ENCODE results near the gene ST6GAL1.
"Not testable (repeated sequence)": the region's sequence is repeated elsewhere in the genome, so short reads cannot be mapped to it uniquely, and the experiment has no call there.

ST6GAL1 gene

DNA sequence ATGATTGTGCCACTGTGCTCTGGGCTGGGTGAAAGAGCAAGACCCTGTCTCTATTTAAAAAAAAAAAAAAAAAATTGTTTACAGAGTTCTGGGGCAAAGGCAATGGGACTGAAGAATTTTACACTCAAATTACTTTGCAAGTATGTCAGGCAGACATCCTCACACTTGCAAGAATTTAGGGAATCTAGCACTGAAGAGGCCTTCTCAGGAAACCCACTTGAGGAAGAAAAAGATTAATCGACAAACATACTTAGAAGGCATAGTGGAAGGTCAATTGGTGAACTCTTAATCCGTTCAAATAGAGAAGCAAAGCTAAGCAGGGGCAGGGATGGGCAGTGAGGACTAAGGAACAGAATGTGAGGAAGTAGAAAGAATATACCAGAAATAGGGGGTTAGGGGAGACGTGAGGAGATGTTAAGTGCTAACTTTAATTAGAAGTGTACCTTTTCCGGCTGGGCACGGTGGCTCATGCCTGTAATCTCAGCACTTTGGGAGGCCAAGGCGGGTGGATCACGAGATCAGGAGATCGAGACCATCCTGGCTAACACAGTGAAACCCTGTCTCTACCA, 15.0 kb downstream of the ST6GAL1 start:
- no peak for DNase-seq (ENCODE audit: low spot score)

GRCh38 chr3:186946756-186947375, 16.5 kb downstream of the ST6GAL1 start:
- no peak for DNase-seq (ENCODE audit: low spot score)

GRCh38 chr3:186949281-186949982, 19.1 kb downstream of the ST6GAL1 start:
- DNase-seq (ENCODE audit: low spot score) = no peak

DNA sequence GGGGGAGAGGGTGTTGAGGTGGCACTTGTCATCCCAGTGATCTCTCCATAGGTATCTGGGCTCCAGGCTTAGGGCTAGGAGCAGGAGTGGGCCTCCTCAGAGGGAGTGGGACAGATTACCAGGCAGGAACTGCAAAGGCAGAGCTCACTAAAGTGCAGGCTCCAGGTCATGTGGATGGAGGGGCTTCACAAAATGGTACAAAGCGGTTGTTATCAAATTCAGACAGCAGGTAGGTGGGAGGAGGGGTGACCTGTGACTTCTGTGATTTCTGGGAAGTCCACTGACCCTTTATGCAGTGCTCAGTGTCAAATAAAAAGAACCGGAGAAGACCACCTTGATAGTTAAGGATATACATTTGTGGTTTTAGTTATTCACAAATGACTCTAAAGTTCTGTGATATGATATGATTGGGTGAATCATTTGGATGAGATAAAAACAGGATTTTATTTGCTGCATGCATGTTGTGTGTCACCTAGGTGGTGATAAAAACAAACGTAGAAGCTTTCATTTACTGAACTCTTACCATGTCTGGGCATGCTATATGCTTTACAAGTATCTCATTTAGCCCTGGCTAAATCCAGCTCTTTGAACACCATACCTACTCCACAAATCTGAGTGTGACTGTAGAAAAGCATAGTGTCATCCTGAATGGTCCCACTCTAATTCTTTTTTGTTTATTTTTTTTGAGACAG, 20.2 kb downstream of the ST6GAL1 start:
- no peak for DNase-seq (ENCODE audit: low spot score)

DNA sequence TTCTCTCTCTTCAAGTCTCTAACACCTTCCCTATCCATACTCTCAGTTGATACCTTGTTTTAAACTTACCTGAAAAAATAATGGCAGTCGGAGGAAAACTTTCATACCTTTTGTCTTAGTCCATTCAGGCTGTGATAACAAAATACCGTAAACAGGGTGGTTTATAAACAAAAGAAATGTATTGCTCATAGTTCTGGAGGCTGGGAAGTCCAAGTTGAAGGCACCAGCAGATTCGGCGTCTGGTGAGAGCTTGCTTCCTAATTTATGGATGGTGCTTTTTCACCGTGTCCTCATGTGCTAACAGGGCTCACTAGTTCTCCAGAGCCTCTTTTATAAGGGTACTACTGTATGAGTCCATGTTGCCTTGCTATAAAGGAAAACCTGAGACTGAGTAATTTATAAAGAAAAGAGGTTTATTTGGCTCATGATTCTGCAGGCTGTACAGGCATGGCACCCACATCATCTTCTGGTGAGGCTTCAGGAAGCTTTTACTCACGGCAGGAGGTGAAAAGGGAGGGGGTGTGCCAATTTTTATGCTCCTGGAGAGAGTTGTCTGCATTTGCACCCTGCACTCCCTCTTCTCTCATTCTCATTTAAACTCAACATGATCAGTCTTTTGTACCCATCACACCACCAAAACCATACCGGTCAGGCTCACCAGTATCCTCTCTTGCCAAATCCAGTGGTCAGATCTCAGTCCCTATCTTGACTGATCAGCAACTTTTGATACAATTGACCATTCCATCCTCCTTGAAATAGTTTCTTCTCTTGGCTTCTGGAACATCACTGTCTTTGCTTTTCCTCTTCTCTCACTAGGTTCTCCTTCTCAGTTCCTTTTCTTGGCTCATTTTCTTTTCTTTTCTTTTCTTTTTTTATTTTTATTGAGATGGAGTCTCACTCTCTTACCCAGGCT, 21.6 kb downstream of the ST6GAL1 start:
- no peak for DNase-seq (ENCODE audit: low spot score)

DNA sequence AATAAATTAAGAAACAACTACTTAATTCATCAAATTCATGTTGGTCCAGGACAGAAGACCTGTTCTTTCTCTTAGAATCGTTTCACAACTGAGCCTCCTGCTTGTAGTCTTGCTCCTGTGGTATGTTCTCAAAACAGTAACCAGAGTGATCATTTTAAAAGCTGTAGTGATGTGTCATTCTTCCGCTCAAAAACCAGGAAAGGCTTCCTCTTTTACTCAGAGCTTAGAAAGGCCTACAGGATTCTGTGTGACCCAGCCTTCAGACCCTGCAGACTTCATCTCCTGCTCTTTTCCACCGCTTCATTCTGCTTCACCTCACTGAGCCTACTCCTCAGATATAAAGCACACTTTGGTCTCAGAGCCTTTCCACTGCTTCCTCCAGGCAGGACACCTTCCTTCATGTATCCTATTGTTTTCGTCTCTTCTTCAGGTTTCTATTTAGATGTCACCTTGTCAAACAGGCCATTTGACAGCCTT, 22.7 kb downstream of the ST6GAL1 start:
- no peak for DNase-seq (ENCODE audit: low spot score)

DNA sequence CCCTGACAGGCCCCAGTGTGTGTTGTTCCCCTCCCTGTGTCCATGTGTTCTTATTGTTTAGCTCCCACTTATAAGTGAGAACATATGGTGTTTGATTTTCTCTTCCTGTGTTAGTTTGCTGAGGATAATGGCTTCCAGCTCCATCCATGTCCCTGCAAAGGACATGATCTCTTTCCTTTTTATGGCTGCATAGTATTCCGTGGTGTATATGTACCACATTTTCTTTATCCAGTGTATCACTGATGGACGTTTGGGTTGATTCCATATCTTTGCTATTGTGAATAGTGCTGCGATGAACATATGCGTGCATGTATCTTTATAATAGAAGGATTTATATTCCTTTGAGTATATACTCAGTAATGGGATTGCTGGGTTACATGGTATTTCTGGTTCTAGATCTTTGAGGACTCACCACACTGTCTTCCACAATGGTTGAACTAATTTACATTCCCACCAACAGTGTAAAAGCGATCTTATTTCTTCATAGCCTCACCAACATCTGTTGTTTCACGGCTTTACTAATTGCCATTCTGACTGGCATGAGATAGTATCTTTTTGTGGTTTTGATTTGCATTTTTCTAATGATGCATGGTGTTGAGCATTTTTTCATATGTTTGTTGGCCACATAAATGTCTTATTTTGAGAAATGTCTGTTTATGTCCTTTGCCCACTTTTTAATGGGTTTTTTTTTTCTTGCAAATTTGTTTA, 23.8 kb downstream of the ST6GAL1 start:
- not testable (repeated sequence) for DNase-seq (ENCODE audit: low spot score)

GRCh38 chr3:186955898-186956696, 25.8 kb downstream of the ST6GAL1 start:
- DNase-seq (ENCODE audit: low spot score) = no peak

DNA sequence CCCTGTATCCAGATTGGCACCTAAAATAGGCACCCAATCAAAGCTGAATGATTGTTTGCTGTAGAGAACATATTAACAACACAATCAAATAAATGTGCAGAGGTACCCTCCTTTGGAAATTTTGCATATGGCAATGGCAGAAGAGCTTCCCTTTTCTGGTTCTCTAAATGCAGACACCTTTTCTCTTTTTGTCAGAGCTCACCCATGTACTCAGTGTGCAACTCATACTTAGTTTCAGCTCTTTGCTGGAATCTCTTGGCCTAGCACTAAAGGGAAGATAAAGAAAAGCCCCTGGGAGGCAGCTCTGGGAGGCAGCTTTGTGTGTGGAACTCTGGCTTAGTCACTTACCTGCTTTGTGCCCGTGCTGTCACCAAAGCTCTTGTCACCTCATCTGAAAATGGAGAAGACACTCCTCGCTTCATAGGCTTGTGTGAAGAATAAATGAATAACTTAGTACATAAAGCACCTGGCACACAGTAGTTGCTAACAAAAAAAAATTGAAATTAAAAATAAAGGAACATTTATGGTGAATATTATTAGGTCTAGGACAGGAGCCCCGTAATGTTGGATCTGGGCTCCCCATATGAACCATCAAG, 28.8 kb downstream of the ST6GAL1 start:
- DNase-seq (ENCODE audit: low spot score) = no peak

DNA sequence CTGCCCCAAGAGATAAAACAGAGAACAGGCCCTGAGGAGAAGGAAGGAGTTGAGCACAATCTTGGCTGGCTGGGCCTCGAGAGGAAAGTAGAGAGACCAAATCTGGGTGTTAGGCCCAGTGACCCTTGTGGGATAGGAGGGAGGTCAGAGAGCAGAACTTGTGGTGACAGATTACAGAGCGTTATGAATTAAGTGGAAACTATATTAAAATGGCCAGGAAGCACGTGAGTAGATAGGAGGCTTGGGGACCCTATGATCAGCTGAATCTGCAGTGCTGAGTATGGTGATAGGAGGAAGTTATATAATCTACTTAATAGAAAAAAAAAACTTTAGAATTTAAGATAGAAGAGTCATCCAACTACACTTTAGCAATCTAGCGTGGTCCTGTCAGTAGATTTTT, 30.0 kb downstream of the ST6GAL1 start:
- DNase-seq (ENCODE audit: low spot score) = no peak

DNA sequence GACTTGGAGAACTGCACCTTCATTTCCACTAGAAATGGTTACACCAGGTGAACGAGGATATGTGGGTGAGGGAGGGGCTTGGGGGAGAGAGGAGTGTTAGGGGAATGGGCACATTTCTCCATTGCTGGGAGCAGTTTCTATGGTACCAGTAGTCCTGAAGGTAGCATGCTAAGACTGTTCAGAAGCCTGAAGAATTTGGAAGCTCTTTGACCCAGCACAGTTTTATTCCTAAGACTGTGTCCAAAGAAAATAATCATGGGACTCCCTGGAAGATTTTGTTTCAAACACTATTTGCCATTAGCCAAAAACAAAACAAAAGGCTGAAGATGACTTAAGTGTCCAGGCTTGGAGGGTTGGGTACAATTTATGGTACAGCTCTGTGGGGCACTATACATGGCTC, 32.1 kb downstream of the ST6GAL1 start:
- DNase-seq (ENCODE audit: low spot score) = no peak

GRCh38 chr3:186963636-186964035, 33.3 kb downstream of the ST6GAL1 start:
- no peak for DNase-seq (ENCODE audit: low spot score)

DNA sequence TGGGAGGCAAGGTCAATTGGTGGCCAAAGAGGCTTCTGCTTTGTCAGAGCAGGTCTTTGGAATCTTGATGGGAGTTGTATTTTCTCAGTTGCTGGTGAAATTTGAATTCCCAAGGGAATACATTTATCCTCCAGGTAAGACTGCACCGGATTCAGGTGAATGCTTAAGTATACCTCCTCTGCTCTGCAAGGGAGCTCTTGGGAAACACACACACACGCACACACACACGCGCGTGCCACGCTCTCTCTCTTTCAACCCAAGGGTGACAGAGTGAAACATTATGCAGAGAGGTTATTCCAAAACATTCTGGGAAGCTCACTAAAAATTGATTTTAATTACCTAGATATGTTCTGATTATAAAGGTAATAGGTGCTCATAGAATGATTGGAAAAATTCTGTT, 33.7 kb downstream of the ST6GAL1 start:
- no peak for DNase-seq (ENCODE audit: low spot score)

- no peak for DNase-seq (ENCODE audit: low spot score)
These were observed 34.3 kb downstream of the ST6GAL1 start for GRCh38 chr3:186964616-186965015.

GRCh38 chr3:186965141-186965879, 35.0 kb downstream of the ST6GAL1 start:
- no peak for DNase-seq (ENCODE audit: low spot score)

GRCh38 chr3:186966406-186966805, 36.1 kb downstream of the ST6GAL1 start:
- DNase-seq (ENCODE audit: low spot score) = no peak

- not testable (repeated sequence) for DNase-seq (ENCODE audit: low spot score)
These were observed 36.9 kb downstream of the ST6GAL1 start for GRCh38 chr3:186967236-186967635.

DNA sequence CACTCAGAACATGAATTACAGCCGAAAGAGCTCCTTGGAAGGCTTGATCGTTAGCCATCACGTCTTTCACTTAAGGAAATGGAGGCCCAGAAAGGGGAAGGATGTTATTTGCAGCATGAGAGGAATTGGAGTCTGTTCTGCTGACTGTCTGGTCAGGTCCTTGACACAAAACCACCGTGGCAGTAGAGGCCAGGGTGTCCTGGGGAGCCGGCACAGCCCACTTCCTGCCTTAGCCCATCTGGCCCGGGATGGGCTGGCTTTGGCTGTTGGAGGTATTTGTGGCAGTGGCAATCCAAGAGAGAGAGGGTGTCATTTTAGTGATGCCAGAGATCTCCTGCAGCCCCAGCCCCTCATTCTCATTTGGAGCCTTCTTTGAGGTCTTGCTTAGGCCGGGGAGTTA, 37.4 kb downstream of the ST6GAL1 start:
- no peak for DNase-seq (ENCODE audit: low spot score)

GRCh38 chr3:186969607-186970006, 39.3 kb downstream of the ST6GAL1 start:
- DNase-seq (ENCODE audit: low spot score) = no peak
